T follicular helper cell (primary cell): ENCODE measurements around the gene CFH.
A peak's percentile ranks its signal among the peaks of the same experiment; 100 is the strongest.
"Not testable (repeated sequence)": the region's sequence is repeated elsewhere in the genome, so short reads cannot be mapped to it uniquely, and the experiment has no call there.

Experiments used
- DNase-seq: peaks from one replicate; pipeline ENCODE4 v3.0.0-alpha.2; 2020; ENCODE audit warnings: low read depth

Gene CFH

GRCh38 chr1:196667131-196667530 lies 15.3 kb downstream of the CFH start:
- no peak for DNase-seq

- no peak for DNase-seq
Measured at GRCh38 chr1:196669051-196669450, 17.2 kb downstream of the CFH start.

- no peak for DNase-seq
Measured at GRCh38 chr1:196669693-196670092, 17.9 kb downstream of the CFH start.

- no peak for DNase-seq
Measured at GRCh38 chr1:196674908-196675307, 23.1 kb downstream of the CFH start.

DNA sequence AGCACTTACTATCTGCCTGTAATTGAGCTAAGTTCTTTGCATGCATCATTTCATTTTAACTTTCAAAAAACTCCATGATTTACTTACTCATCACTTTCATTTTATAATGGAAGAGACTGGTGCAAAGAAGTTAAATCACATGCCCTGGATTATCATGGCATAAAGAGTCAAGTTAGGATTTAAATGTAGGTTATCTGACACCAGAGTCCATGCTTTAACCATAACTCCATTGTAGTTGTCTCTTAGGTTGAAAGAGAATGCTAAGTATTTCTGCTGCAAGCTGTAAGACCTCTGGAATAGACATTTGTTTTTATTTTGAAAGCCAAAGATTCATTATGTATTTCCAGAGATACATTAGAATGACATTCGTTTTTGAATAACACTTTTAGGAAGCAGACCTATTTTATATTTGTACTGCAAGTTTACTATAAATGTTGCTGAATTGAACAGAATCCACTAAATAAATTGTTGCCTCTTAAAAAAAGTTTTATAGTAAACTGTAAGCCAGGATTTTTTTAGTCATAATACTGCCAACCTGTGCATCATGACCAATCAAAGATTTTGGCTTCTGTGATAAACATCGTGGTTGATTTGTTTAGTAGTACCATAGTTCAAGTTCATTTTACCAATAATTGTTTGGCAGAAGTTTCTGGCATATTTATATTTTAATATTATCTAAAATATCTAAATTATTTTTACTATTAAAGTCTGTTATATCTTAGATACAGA lies 26.1 kb downstream of the CFH start:
- no peak for DNase-seq

- no peak for DNase-seq
Measured at GRCh38 chr1:196678510-196678884, 26.7 kb downstream of the CFH start.

DNA sequence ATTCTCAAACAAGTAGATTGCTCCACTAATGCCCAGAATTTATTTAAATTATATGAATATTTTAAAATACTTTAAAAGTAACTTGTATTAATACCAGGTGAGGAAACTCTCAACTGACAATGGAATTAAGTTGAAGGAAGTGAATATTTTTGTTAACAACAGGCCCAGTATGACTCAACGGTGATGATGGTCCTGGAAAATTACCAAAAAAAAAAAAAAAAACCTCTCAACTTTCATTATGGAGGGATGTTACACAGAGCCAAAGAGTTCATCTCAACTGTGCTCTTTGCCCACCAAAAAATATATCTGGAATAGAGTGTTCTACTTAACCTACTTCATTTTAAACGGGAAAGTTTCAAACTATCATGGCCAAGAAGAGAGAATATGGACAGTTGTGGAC lies 28.3 kb downstream of the CFH start:
- DNase-seq = no peak

GRCh38 chr1:196684476-196684875 lies 32.6 kb downstream of the CFH start:
- DNase-seq = no peak

- no peak for DNase-seq
Measured at GRCh38 chr1:196685506-196685905, 33.7 kb downstream of the CFH start.

DNA sequence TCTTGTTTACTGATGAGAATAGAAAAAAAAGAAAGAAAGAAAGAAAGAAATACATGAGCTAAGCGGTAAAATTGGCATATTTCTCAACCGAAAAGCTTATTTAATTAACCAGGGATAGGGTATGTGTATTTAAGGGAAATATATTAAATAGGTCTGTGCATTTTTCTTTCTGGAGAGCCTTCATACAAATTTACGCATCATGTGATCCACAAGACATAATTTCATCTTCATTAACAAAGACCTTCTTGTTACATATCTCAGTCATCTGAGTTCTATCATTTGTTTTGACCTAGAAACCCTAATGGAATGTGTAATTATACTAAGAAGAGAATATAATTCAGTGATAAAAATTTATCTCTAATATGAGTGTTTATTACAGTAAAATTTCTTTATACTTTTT lies 37.2 kb downstream of the CFH start:
- DNase-seq = no peak

DNA sequence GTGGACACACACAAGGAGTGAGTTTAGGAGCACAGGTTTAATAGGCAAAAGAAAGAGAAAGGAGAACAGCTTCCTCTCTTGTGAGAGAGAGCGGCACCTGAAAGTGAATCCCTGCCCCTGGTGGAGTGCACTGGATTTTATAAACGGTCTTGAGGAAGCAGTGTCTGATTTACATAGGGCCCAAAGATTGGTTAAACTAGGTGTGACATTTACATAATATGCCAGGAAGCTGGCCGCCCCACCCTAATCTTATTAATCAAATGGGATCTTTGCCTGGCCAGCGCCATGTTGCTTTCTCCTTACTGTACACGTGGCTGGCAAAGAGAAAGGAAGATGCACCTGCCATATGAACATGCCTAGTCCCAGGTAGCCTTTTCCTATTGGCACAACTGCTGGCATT lies 38.7 kb downstream of the CFH start:
- DNase-seq = no peak

GRCh38 chr1:196698993-196699392 lies 47.1 kb downstream of the CFH start:
- no peak for DNase-seq

DNA sequence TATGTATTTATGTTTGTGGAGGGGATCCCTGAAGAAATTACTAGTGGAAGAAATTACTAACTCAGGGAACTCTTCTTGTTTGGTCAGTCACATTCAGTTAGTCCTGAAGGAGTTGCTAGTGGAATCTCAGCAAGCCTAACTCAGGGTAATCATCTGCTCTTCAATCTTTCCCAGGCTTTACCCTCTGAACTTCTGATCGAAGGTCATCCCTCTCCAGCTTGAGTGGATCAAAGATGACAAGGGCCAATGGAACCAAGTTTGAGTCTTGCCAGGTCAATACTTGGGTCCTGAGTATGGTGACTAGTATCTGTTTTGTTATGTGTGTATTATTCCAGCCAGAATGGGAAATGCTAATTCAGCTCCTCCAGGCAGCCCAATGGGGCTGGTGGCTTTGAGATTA lies 49.3 kb downstream of the CFH start:
- no peak for DNase-seq

GRCh38 chr1:196709892-196710291 lies 58.0 kb downstream of the CFH start:
- DNase-seq = not testable (repeated sequence)

DNA sequence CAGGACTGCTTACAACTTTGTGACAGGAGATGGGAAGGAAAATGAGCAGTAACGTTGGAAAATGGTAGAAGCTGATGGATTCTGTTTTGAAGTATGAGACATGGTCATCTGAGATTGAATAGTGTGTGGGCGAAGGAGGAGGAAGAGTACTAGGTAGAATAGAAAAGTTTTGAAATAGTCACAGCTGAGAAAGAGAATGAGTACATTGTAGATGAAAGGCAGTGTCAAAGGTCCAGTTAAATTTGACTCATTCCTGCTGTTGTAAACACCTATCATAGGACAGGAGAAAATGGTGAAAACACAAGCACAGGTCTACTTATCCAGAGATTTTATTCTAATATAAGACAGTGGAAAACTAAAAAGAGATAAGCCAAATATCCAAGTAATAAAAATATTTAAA lies 66.0 kb downstream of the CFH start:
- no peak for DNase-seq

- peak; percentile 27 for DNase-seq
Measured at GRCh38 chr1:196723325-196724185, 71.7 kb downstream of the CFH start.

DNA sequence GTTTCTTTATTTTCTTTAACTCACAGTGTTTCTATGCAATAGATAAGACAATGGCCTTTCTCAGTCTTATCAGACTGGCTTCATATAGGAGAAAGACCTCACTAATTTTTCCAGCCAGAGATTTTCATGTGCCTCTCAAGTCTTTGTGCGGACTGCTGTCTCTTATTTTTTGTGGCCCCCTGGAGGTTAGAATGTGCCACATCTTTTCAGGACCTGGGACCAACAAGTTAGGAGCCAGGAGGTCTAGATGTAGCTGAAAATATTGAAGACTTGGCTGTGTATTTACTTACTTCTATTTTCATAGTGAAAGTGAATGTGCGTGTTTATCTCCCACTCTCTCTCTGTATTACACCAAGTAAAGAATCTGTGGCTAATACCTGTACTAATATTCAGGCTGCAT lies 80.7 kb downstream of the CFH start:
- no peak for DNase-seq

- DNase-seq = no peak
Measured at GRCh38 chr1:196733091-196733970, 81.5 kb downstream of the CFH start.

DNA sequence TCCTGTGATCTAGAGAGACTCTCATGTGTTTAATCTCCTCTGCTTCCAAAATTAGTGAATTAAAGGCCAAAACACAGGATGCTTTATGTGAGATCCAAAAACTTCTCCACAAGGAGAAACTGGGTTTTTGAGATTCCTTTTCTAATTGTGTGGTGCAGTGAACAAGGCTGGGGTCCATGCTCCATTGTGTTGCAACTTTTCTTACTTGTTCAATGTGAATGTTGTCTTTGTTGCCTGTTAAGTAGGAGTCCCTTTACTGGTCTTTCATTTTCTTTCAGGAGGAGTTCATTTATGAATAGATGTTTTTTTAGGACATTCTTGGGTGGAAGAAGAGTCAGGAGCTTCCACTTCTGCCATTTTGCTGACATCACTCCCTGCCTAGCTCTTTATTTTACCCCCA lies 82.2 kb downstream of the CFH start:
- DNase-seq = no peak

GRCh38 chr1:196734460-196734859 lies 82.6 kb downstream of the CFH start:
- no peak for DNase-seq

DNA sequence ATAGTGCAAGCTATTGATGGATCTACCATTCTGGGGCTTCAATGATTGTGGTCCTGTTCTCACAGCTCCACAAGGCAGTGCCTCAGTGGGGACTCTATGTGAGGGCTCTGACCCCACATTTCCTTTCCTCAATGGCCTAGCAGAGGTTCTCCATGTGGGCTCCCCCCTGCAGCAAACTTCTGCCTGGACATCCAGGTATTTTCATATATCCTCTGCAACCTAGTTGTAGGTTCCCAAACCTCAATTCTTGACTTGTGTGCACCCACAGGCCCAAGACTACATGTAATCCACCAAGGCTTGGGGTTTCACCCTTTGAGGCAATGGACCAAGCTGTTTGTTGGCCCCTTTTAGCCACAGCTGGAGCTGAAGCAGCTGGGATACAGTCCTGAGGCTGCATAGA lies 86.9 kb downstream of the CFH start:
- no peak for DNase-seq

DNA sequence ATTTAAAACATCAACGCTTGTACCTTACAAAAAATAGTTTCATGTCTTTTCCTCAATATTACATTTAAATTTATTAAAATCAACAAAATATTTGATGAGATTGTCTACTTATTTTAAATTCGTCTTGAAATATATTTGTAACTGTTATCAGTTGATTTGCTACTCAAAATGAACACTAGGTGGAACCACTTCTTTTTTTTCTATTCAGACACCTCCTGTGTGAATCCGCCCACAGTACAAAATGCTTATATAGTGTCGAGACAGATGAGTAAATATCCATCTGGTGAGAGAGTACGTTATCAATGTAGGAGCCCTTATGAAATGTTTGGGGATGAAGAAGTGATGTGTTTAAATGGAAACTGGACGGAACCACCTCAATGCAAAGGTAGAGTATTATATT lies 91.4 kb downstream of the CFH start:
- not testable (repeated sequence) for DNase-seq
